Smooth muscle cell (in vitro differentiated cells): ENCODE measurements around the gene VPS18. TPM values are rescaled to one million over a fixed set of nuclear protein-coding genes. Genes with fewer than 3 reads are reported as not detected.
"Not testable (repeated sequence)": the region's sequence is repeated elsewhere in the genome, so short reads cannot be mapped to it uniquely, and the experiment has no call there.

Experiments
- DNase-seq: peaks from one replicate; lab custom pipeline; 2025; ENCODE audit not compliant: unreplicated experiment; lab: John Stamatoyannopoulos, UW
- H2AFZ ChIP-seq: fragments of 200-600 bp; sonication (generic); 2 replicates; pipeline ENCODE4 v1.6.0; 2016; ENCODE audit warnings: antibody characterized with exemption, low read depth, mild to moderate bottlenecking
- H3F3A ChIP-seq: fragments of 200-600 bp; sonication (generic); 2 replicates; pipeline ENCODE4 v1.6.0; 2017; ENCODE audit warnings: antibody characterized with exemption, low read depth
- H3K27ac ChIP-seq: fragments of 200-600 bp; sonication (generic); 2 replicates; pipeline ENCODE4 v1.5.1; 2016; ENCODE audit warnings: low read depth, mild to moderate bottlenecking
- H3K27me3 ChIP-seq: fragments of 200-600 bp; sonication (generic); 2 replicates; pipeline ENCODE4 v1.6.1; 2016; ENCODE audit warnings: low read depth, mild to moderate bottlenecking
- H3K36me3 ChIP-seq: fragments of 200-600 bp; sonication (generic); 2 replicates; pipeline ENCODE4 v1.5.1; 2016; ENCODE audit warnings: low read depth
- H3K4me1 ChIP-seq: fragments of 200-600 bp; sonication (generic); 2 replicates; pipeline ENCODE4 v1.5.1; 2016; ENCODE audit warnings: low read depth
- H3K4me2 ChIP-seq: fragments of 200-600 bp; sonication (generic); 2 replicates; pipeline ENCODE4 v1.6.0; 2016; ENCODE audit warnings: mild to moderate bottlenecking
- H3K4me3 ChIP-seq: fragments of 200-600 bp; sonication (generic); 2 replicates; pipeline ENCODE4 v1.5.1; 2016; ENCODE audit warnings: mild to moderate bottlenecking
- H3K79me2 ChIP-seq: fragments of 200-600 bp; sonication (generic); 2 replicates; pipeline ENCODE4 v1.6.0; 2016; ENCODE audit warnings: low read depth, mild to moderate bottlenecking
- H3K9ac ChIP-seq: fragments of 200-600 bp; sonication (generic); 2 replicates; pipeline ENCODE4 v1.6.0; 2016; ENCODE audit warnings: low read depth
- H3K9me3 ChIP-seq: fragments of 200-600 bp; sonication (generic); replicated peaks from 2 replicates; pipeline ENCODE4 v1.5.1; 2016; ENCODE audit warnings: low read depth
- H4K20me1 ChIP-seq: fragments of 200-600 bp; sonication (generic); 2 replicates; pipeline ENCODE4 v1.6.0; 2016; ENCODE audit warnings: low read depth
- CTCF ChIP-seq: fragments of 200-600 bp; sonication (generic); IDR thresholded peaks from 2 replicates; pipeline ENCODE4 v1.5.1; 2017; ENCODE audit warnings: borderline replicate concordance, mild to moderate bottlenecking, antibody characterized with exemption; ENCODE audit not compliant: insufficient read depth, poor library complexity, severe bottlenecking
- WGBS: methylation state at CpG from one replicate; pipeline ENCODE4 v1.1.7; 2016; ENCODE audit warnings: low lambda C conversion rate; 5-methylcytosine and 5-hydroxymethylcytosine counted together
- polyA plus RNA-seq: library from polyadenylated mRNA; unstranded; fragments of >200 nt; fragmentation: Nextera tagmentation; extraction: Ambion mirVana; gene quantifications from 2 replicates; pipeline ENCODE4 v1.2.1, GENCODE V29; 2016
- total RNA-seq: library from RNA; depleted of rRNA; stranded (reverse); fragments of >200 nt; gene quantifications from 2 replicates; pipeline ENCODE4 v1.2.3, GENCODE V29; 2014

VPS18 gene
- total and polyA plus RNA-seq, 2 experiments from 2014 or later: 14.2 to 17.2 TPM

GRCh38 chr15:40859206-40859851 is 34.9 kb upstream of the VPS18 start:
- Histone ChIP-seq H2AFZ (no peak overlapping the region), H3K9ac (no peak overlapping the region), H3F3A (no peaks in the 10 kb centered on the region), H3K4me1 (no peaks in the 10 kb centered on the region), H4K20me1 (no peaks in the 10 kb centered on the region), H3K36me3 (no peaks in the 10 kb centered on the region), H3K27me3 (no peaks in the 10 kb centered on the region), H3K27ac (no peak overlapping the region), H3K4me3 (no peak overlapping the region), H3K9me3 (no peaks in the 10 kb centered on the region), H3K4me2 (no peak overlapping the region), H3K79me2 (no peaks in the 10 kb centered on the region)
- 57% methylated on average over 18 of the region's 18 CpGs for WGBS
- DNase-seq: peak; percentile 31
- peak; percentile 70 for TF ChIP-seq CTCF

GRCh38 chr15:40861147-40861546 is 33.1 kb upstream of the VPS18 start:
- H3K27me3 ChIP-seq, H4K20me1 ChIP-seq, H3K4me3 ChIP-seq, H3K4me1 ChIP-seq, H3K79me2 ChIP-seq, H2AFZ ChIP-seq, H3K9ac ChIP-seq, H3K9me3 ChIP-seq, H3K27ac ChIP-seq, H3K4me2 ChIP-seq, DNase-seq, H3F3A ChIP-seq, H3K36me3 ChIP-seq: not testable (repeated sequence)
- 87% methylated on average over 4 of the region's 4 CpGs for WGBS

GRCh38 chr15:40863660-40864270 is 30.5 kb upstream of the VPS18 start:
- Histone ChIP-seq H3K4me3 (no peak overlapping the region), H3F3A (no peaks in the 10 kb centered on the region), H3K4me2 (no peak overlapping the region), H4K20me1 (no peaks in the 10 kb centered on the region), H3K4me1 (no peaks in the 10 kb centered on the region), H3K9me3 (no peaks in the 10 kb centered on the region), H3K36me3 (no peaks in the 10 kb centered on the region), H2AFZ (no peak overlapping the region), H3K9ac (no peak overlapping the region), H3K27me3 (no peaks in the 10 kb centered on the region), H3K27ac (no peak overlapping the region), H3K79me2 (no peaks in the 10 kb centered on the region)
- DNase-seq: no peak
- no peak for TF ChIP-seq CTCF
- 64% methylated on average over 4 of the region's 4 CpGs for WGBS

GRCh38 chr15:40867199-40867598 is 27.1 kb upstream of the VPS18 start:
- Histone ChIP-seq H3K4me1 (no peaks in the 10 kb centered on the region), H3K9ac (no peak overlapping the region), H3K9me3 (no peaks in the 10 kb centered on the region), H4K20me1 (no peaks in the 10 kb centered on the region), H3K79me2 (no peaks in the 10 kb centered on the region), H3K36me3 (no peaks in the 10 kb centered on the region), H3K27me3 (no peaks in the 10 kb centered on the region), H3F3A (no peaks in the 10 kb centered on the region), H3K27ac (no peak overlapping the region), H2AFZ (no peak overlapping the region), H3K4me3 (no peak overlapping the region), H3K4me2 (no peak overlapping the region)
- no peak for TF ChIP-seq CTCF
- 96% methylated on average over 4 of the region's 4 CpGs for WGBS
- no peak for DNase-seq
